NCI-H774 (cell line): ENCODE data around the gene TTI1.

Source experiments
- DNase-seq: peaks from one replicate; lab custom pipeline; 2025; lab: John Stamatoyannopoulos, UW

The TTI1 gene

DNA sequence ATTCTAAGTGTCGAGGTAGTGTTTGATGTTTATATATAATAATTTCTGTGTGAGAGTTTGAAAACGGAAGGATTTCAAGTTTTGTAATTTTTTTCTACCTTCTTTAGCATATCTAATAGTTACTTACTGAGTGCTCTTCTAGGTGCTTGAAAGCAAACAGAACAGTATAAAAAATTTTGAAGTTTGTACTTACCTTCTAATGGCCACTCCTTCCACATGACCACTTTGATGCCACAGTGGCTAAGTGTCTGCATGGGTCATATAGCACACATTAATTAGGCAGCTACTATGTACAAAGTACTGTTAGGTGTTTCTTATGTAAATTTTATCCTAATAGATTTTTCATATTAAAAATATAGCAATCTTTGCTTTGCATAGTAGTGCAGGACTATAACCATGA is 21.4 kb upstream of the TTI1 start:
- DNase-seq, result no peak

DNA sequence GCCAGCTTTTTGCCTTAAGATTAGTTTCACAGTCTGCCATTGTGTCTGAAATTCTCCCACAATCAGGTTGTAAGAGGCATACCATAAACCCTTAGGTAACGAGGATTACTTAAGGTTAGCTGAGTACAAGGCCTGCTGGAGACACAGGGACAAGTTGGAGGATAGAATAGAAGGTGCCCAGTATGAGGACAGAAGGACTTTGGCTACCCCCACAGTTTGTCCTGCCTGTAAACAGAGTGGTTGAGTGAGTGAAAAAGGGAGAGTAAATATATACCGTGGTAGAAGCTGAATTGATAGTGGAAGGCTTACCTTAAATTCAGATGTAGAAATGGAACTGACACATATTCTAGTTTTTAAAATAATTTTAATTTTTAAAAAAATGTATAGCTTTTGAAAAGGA is 19.6 kb upstream of the TTI1 start:
- DNase-seq, result no peak

- no peak for DNase-seq
Measured at GRCh38 chr20:38050686-38051085, 17.4 kb upstream of the TTI1 start.

DNA sequence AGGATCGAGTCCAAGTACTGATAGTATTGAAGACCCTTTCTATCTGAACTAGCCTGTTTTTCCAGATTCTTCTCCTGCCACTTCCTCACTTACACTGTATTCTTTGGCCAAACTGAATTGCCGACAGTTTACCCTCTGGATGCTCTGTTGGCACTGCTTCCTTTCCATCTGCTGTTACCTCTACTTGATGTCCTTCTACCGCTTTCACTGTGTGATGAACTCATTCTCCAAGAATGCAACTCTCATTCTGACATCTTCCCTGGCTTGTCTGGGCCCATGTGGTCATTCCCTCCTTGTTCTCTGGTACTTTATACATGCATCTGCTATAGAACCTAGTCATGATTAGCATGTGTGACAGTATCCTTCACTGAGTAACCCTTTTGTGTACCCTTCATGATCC is 16.5 kb upstream of the TTI1 start:
- no peak for DNase-seq

- no peak for DNase-seq
Measured at GRCh38 chr20:38046572-38046971, 13.3 kb upstream of the TTI1 start.

DNA sequence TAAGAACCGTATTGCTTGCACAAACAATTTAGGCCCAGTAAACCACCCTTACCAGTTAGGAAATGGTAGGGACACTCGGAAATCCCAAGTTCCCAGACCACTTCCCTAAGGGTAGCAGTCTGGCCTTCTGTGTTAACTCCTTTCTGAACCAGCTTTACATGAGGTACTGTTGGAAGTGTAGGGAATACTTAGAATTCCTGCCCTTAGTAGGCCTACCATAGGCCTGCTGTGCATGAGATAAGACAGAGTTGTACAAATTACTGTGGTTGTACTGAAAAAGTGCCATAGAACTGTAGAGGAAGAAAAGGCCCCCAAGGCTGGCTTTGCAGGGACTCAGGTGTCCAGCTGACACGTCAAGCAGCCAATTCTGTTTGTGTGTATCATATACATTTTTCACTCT is 11.4 kb upstream of the TTI1 start:
- no peak for DNase-seq

DNA sequence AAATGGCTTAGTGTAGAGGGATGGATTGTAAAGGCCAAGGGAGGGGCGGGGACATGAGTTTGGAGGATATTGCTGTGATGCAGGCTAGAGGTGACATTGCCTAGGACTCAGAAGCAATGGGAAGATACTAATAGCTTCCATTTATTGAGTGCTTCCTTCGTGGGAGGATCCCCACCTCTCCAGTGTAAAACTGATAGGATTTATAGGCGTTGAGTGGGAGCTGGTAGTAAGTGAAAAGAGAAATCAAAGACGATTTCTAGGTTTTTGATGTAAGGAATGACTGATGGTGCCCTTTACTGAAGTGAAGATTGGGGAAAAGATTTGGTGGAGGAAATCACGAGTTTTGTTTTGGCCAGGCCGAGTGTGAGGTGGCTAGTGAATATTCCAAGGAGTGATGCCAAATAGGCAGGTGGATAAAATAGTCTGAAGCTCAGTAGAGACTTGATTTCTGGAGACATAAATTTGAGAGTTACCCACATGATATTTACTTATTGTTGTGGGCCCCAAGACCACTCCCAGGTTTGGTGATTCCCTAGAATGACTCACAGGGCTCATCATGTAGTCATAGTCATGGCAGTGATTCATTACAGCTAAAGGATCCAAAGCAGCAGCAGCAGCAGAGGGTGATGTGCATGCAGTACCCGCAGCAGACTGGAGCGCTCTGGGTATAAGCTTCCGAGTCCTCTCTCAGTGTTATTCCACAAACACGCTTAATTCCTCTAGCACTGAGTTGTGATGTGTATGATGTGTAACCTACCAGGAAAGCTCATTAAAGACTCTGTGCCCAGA is 10.4 kb upstream of the TTI1 start:
- no peak for DNase-seq

DNA sequence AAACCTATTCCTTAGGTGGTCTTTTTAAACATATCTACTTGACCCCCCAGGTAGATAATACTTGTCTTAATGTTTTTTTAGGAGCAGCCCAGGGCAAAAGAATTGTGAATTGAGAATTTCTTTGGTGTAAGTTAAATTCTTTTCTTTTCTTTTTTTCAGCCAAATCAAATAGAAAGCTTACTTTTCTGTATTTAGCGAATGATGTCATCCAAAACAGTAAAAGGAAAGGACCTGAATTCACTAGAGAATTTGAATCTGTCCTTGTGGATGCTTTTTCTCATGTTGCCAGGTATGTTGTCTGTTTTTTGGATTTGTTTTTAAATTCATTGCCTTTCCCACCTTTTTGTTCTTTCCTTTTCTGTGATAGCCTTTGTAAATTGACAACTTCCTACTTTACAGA is 7.0 kb upstream of the TTI1 start:
- DNase-seq, result no peak

GRCh38 chr20:38036366-38036765 is 3.1 kb upstream of the TTI1 start:
- no peak for DNase-seq

DNA sequence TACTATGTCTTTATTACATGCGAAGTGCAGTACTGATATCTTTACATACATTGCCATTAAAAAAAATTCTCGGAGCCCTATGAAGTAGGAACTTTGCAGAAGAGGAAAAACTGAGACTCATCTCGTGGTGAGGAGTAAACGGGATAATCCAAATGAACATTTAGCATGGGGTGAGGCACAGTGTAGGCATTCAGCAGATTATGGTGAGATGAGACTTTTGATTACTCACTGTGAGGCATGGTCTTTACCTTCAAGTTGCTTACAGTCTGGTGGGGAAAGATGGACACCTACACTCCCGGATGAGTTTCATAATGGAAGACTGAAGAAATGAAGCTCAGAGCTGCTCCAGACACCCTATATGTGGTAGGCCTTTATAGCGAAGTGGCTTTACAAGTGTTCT is 1.7 kb upstream of the TTI1 start:
- DNase-seq, result no peak

GRCh38 chr20:38034108-38034649 is 923 bp upstream of the TTI1 start:
- no peak for DNase-seq

GRCh38 chr20:38032585-38033329 is 499 bp downstream of the TTI1 start:
- peak; percentile 33 for DNase-seq

GRCh38 chr20:38031957-38032356 is 1.3 kb downstream of the TTI1 start:
- no peak for DNase-seq

- DNase-seq, result no peak
Measured at GRCh38 chr20:38029453-38029852, 3.8 kb downstream of the TTI1 start.

- no peak for DNase-seq
Measured at GRCh38 chr20:38024496-38024895, 8.8 kb downstream of the TTI1 start.

DNA sequence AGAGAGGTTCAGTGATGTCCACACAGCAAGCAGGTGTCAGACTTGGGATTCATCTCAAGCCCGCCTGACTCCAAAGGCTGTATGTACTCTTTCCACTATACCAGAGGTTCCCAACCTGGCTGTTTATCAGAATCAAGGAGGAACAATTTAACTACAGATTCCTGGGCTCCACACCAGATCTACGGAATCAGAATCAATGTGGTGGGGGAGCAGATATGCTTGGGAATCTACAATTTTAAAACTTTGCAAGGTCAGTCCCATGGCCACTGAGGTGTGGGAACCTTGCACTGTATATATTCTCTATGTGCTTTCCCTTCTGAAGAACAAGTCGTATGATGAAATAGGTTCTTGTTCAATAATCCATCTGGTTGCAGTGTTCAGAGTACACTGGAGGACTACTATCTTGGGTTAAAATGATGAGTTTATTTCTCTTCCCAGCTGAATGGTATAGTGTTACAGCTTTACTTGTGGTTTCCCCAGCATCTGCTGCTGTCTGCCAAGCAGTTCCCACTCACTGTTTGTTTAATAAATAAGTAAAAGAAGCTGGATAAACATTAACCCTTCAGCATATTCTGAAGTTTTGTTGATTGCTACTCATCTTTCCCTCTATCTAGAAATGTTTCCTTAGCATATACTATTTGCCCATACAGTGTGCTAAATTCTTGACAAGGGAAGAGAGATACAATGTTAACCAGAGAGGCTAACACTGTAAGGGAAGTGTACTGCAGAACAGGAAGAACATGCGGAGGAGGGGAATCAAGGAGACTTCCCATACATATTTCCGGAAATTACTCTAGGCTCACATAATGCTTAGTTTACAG is 9.9 kb downstream of the TTI1 start:
- no peak for DNase-seq

- DNase-seq, result no peak
Measured at GRCh38 chr20:38021087-38021772, 12.0 kb downstream of the TTI1 start.

DNA sequence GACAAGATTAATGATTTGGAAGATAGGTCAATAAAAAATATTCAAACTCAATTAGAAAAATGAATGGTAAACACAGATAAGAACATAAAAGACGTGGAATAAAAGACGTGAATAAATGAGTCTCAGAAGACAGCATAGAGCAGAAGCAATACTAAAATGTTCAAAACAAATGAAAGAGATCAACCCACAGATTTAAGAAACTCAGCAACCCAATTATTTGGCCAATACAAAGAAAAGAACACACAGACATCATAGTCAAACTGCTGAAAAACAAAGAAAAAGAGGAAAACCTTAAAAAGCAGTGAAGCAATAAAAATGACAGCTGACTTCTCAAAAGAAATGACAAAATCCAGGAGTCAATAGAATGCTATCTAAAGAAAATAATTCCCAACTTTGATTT is 14.9 kb downstream of the TTI1 start:
- DNase-seq, result no peak

- DNase-seq, result no peak
Measured at GRCh38 chr20:38017959-38018358, 15.3 kb downstream of the TTI1 start.

- no peak for DNase-seq
Measured at GRCh38 chr20:38013887-38014286, 19.4 kb downstream of the TTI1 start.

DNA sequence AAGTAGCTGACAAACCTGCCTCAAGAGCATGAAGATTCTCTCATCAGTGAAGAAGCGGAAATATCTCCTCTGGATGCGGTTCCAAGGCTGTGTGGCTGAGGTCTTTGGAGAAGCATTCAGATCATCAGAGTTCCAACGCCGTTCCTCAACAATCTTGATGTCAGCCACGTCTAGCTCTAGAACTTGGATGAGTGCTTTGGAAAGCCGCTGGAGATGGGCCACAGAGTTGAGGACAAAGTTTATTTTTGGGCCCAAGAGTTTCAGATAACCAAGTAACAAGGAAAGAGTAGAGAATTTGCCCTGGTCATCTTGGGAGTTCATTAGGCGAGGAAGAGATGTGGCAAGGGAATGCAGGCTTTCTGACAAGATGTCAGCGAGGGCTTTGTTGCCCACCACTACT is 20.9 kb downstream of the TTI1 start:
- no peak for DNase-seq

DNA sequence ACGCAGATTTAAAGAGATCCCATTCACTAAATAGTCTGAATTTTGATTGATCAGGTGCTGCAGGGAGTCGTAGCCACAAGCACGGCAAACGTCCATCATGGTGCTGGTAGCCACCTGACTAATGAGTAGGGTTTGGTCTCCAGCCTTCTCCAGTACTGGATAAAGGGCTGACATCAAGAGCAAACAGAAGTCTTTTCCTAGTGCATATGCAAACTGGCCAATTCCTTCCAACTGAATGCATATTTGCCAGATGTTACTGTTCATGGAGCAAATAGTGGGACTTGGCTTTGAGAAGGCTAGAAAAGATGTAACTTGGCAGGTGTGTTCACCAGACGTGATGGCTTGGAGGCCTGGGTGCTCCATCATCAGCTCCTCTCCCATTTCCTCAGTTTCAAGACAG is 21.6 kb downstream of the TTI1 start:
- DNase-seq, result no peak
